ENCODE results near the gene SOCS7.

SOCS7 gene

GRCh38 chr17:38425031-38425430, 73.4 kb downstream of the SOCS7 start:
- DNase-seq (ENCODE audit: low read depth) = no peak
- no peak for TF ChIP-seq CTCF (conservative IDR thresholded peaks at IDR 0.05; ENCODE audit: control insufficient read depth, insufficient read depth, low read depth, low read length)
- no peak overlapping the region for H3K4me3 ChIP-seq (ENCODE audit: control insufficient read depth, low read depth, low read length)

DNA sequence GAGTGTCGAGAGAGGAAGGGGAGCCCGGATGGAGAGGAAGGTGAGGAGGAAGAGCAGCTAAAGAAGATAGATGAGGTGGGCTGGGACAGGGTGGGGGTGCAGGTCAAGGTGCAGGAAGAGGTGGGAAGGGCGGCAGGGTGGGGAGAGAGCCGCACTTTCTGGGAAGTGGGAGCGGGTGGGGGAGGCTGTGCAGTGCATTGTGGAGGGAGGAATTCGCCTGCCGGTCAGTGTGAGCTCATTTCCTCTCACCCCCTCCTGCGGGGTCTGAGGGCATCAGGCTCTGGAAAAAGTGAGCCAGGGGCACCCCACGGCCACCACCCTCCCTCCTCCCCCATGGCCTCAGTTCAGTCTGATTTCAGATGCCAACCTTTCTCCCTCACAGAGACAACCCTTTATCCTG, 74.1 kb downstream of the SOCS7 start:
- TF ChIP-seq CTCF (conservative IDR thresholded peaks at IDR 0.05; ENCODE audit: control insufficient read depth, insufficient read depth, low read depth, low read length) = no peak
- H3K4me3 ChIP-seq (ENCODE audit: control insufficient read depth, low read depth, low read length) = no peak overlapping the region
- DNase-seq (ENCODE audit: low read depth) = no peak

DNA sequence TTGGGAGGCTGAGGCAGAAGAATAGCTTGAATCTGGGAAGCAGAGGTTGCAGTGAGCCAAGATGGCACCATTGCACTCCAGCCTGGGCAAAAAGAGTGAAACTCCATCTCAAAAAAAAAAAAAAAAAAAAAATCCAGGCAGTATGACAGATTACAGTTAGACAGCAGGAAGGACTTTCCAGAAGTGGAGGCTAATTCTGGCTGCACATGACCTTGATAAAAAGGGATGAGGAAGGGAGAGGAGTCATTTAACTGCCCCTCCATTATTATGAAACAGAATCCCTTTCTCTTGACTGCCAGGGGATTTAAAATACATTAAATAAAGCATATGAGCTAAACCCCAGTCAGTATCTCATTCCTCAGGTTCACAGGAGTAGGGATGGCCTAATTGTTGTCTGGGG, 74.8 kb downstream of the SOCS7 start:
- TF ChIP-seq CTCF (conservative IDR thresholded peaks at IDR 0.05; ENCODE audit: control insufficient read depth, insufficient read depth, low read depth, low read length) = no peak
- DNase-seq (ENCODE audit: low read depth) = no peak
- H3K4me3 ChIP-seq (ENCODE audit: control insufficient read depth, low read depth, low read length) = no peak overlapping the region

DNA sequence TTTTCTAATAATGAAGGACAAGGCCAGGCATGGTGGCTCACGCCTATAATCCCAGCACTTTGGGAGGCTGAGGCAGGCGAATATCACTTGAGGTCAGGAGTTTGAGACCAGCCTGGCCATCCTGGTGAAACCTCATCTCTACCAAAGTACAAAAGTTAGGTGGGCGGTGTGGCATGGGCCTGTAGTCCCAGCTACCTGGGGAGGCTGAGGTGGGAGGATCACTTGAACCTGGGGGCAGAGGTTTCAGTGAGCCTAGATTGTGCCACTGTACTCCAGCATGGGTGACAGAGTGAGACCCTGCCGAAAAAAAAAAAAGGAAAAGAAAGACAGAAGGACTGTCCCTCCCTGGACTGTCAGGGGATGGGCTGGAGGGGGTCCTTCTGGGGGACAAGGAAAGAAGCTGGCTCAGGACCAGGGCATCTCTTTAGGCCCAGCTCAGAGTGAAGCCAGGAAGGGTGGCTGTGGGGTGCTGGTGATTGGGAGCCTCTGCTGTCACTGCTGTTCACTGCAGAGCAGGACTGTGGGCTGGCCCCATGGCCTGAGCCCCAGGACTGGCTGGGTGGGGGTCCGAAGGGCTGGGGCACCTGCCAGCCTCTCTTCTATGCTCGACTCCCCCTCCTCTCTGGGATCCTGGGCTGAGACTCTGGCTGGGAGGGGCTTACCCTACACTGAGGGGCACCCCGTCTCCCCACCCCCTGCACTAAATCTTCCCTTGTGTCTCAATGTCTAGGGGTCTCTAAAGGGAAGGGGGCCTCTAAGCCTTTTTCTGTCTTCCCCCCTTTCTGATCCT, 75.7 kb downstream of the SOCS7 start:
- peak overlapping the region; percentile 65 for H3K4me3 ChIP-seq (ENCODE audit: control insufficient read depth, low read depth, low read length)
- DNase-seq (ENCODE audit: low read depth) = no peak
- no peak for TF ChIP-seq CTCF (conservative IDR thresholded peaks at IDR 0.05; ENCODE audit: control insufficient read depth, insufficient read depth, low read depth, low read length)

DNA sequence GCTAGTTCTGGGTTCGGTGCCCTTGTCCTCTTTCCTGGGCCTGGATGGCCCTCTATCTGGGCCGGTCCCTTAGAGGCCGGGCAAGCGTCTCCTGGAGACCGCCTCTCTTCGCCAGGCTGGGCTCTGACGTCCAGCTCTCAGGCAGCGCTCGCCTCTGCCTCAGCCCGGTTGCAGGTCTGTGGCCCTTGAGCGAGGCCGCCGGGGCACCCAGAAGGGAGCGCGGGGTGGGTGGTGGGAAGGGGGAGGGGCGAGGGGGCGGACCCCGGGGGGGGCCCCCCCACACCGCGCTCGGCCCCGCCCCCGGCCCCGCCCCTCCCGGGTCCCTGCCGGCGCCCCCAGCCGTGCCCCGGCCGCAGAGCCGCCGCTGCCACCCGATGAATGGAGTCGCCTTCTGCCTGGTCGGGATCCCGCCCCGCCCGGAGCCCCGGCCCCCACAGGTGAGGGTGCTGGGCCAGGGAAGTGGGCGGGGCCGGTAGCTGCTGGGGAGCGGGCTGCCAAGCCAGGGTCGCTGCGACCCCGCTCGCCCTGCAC, 76.5 kb downstream of the SOCS7 start, which contains the start of gene ARHGAP23:
ARHGAP23 (plus strand) TSS at position 353 of the 531 bp plus-strand sequence; CDS start at position 375, 22 bp downstream.
- DNase-seq (ENCODE audit: low read depth) = peak; percentile 52
- H3K4me3 ChIP-seq (ENCODE audit: control insufficient read depth, low read depth, low read length) = peak within 1 kb of the TSS; percentile 65
- no peak for TF ChIP-seq CTCF (conservative IDR thresholded peaks at IDR 0.05; ENCODE audit: control insufficient read depth, insufficient read depth, low read depth, low read length)

GRCh38 chr17:38428643-38429371, 77.2 kb downstream of the SOCS7 start:
- no peak for TF ChIP-seq CTCF (conservative IDR thresholded peaks at IDR 0.05; ENCODE audit: control insufficient read depth, insufficient read depth, low read depth, low read length)
- peak; percentile 40 for DNase-seq (ENCODE audit: low read depth)
- peak overlapping the region; percentile 65 for H3K4me3 ChIP-seq (ENCODE audit: control insufficient read depth, low read depth, low read length)

Data from fibroblast of mammary gland (primary cell).